Liver (tissue), 9 donors: ENCODE measurements around the gene PAPPA. TPM values are rescaled to one million over a fixed set of nuclear protein-coding genes. Genes with fewer than 3 reads are reported as not detected.

Source experiments
- DNase-seq: peaks from one replicate; pipeline ENCODE4 v3.0.0-alpha.2; 2017; ENCODE audit warnings: low spot score
- H3K27ac ChIP-seq, 2 donors: one replicate each; pipeline ENCODE4 v1.7.0; 2013; ENCODE audit warnings: inconsistent platforms in 2 of 2, low read length in 2 of 2, control low read depth in 1 of 2, low read depth in 1 of 2, mild to moderate bottlenecking in 1 of 2
- H3K27me3 ChIP-seq, 4 donors: one replicate each; pipeline versions ENCODE4 v1.6.1 to v1.7.0; 2013; ENCODE audit warnings: low read length in 3 of 4, inconsistent platforms in 1 of 4, mild to moderate bottlenecking in 1 of 4, moderate library complexity in 1 of 4; ENCODE audit not compliant: control insufficient read depth in 4 of 4, insufficient read depth in 4 of 4
- H3K36me3 ChIP-seq, 4 donors: one replicate each; pipeline versions ENCODE4 v1.6.1 to v1.7.0; 2013; ENCODE audit warnings: low read length in 3 of 4, mild to moderate bottlenecking in 3 of 4, low read depth in 1 of 4, moderate library complexity in 1 of 4; ENCODE audit not compliant: control insufficient read depth in 4 of 4, insufficient read depth in 3 of 4
- H3K4me1 ChIP-seq, 4 donors: one replicate each; pipeline versions ENCODE4 v1.6.1 to v1.7.0; 2013; ENCODE audit warnings: low read length in 3 of 4, mild to moderate bottlenecking in 3 of 4, moderate library complexity in 1 of 4; ENCODE audit not compliant: control insufficient read depth in 4 of 4, insufficient read depth in 4 of 4
- H3K4me3 ChIP-seq, 3 donors: one replicate each; pipeline versions ENCODE4 v1.6.1 to v1.7.0; 2013; ENCODE audit warnings: low read length in 3 of 3, control low read depth in 1 of 3, low read depth in 1 of 3, mild to moderate bottlenecking in 1 of 3
- H3K9ac ChIP-seq, 2 donors: one replicate each; pipeline ENCODE4 v1.7.0; 2013; ENCODE audit warnings: low read length in 2 of 2, mild to moderate bottlenecking in 2 of 2, moderate library complexity in 2 of 2, control low read depth in 1 of 2, low read depth in 1 of 2
- H3K9me3 ChIP-seq, 4 donors: one replicate each; pipeline versions ENCODE4 v1.6.1 to v1.7.0; 2013; ENCODE audit warnings: low read length in 3 of 4; ENCODE audit not compliant: control insufficient read depth in 4 of 4
- EGR1 ChIP-seq, 2 donors: IDR thresholded peaks; 2 replicates each; pipeline ENCODE4 v1.6.1; 2016 to 2018; ENCODE audit warnings: antibody characterized with exemption in 2 of 2, low read depth in 2 of 2
- FOXA1 ChIP-seq: IDR thresholded peaks from 2 replicates; pipeline ENCODE4 v1.6.1; 2016; ENCODE audit warnings: antibody characterized with exemption
- FOXA2 ChIP-seq: IDR thresholded peaks from 2 replicates; pipeline ENCODE4 v1.6.1; 2016; ENCODE audit warnings: antibody characterized with exemption
- GABPA ChIP-seq, 2 donors: IDR thresholded peaks in 1 of 2; conservative IDR thresholded peaks in 1 of 2; 2 replicates each; pipeline ENCODE4 v1.6.1; 2016; ENCODE audit warnings: antibody characterized with exemption in 2 of 2, mild to moderate bottlenecking in 1 of 2, moderate library complexity in 1 of 2
- HNF4A ChIP-seq, 2 donors: conservative IDR thresholded peaks; 2 replicates each; pipeline ENCODE4 v1.6.1; 2016; ENCODE audit warnings: antibody characterized with exemption in 2 of 2, mild to moderate bottlenecking in 2 of 2
- HNF4G ChIP-seq: IDR thresholded peaks from 2 replicates; pipeline ENCODE4 v1.6.1; 2016; ENCODE audit warnings: antibody characterized with exemption
- JUND ChIP-seq, 2 donors: IDR thresholded peaks; 2 replicates each; pipeline ENCODE4 v1.6.1; 2016; ENCODE audit warnings: antibody characterized with exemption in 2 of 2
- NR2F2 ChIP-seq: IDR thresholded peaks from 2 replicates; pipeline ENCODE4 v1.6.1; 2016; ENCODE audit warnings: antibody characterized with exemption
- RAD21 ChIP-seq, 2 donors: IDR thresholded peaks; 2 replicates each; pipeline ENCODE4 v1.6.1; 2016; ENCODE audit warnings: antibody characterized with exemption in 2 of 2, mild to moderate bottlenecking in 2 of 2
- RXRA ChIP-seq, 2 donors: IDR thresholded peaks; 2 replicates each; pipeline ENCODE4 v1.6.1; 2017 to 2018; ENCODE audit warnings: antibody characterized with exemption in 2 of 2, mild to moderate bottlenecking in 1 of 2
- SP1 ChIP-seq: IDR thresholded peaks from 2 replicates; pipeline ENCODE4 v1.6.1; 2018; ENCODE audit warnings: antibody characterized with exemption, mild to moderate bottlenecking
- TAF1 ChIP-seq: conservative IDR thresholded peaks from 2 replicates; pipeline ENCODE4 v1.6.1; 2016; ENCODE audit warnings: antibody characterized with exemption, mild to moderate bottlenecking
- YY1 ChIP-seq: IDR thresholded peaks from 2 replicates; pipeline ENCODE4 v1.6.1; 2016; ENCODE audit warnings: antibody characterized with exemption, mild to moderate bottlenecking
- WGBS: extraction: QIAGEN DNeasy Blood & Tissue Kit; methylation state at CpG from one replicate; pipeline ENCODE4 v1.1.7; 2013; 5-methylcytosine and 5-hydroxymethylcytosine counted together
- polyA plus RNA-seq, 2 donors: library from polyadenylated mRNA; stranded (reverse) in 1 of 2; unstranded in 1 of 2; fragments of 200-250 nt in 1 of 2; fragments of >200 nt in 1 of 2; fragmentation: Nextera tagmentation in 1 of 2; extraction: Ambion mirVana in 1 of 2; gene quantifications; one replicate each; pipeline versions ENCODE4 v1.2.1 to v1.2.3, GENCODE V29; 2013 to 2015
- total RNA-seq, 2 donors: library from RNA; depleted of rRNA; stranded (reverse); fragments of >200 nt; gene quantifications; one replicate each; pipeline ENCODE4 v1.2.3, GENCODE V29; 2014
- TF ChIP-seq, protein P1 (sequence below): fragments of 150-350 bp; IDR thresholded peaks from 2 replicates; pipeline ENCODE4 v1.5.1; 2017; ENCODE audit warnings: improper control_type of control experiment, low read depth, low read length; ENCODE audit not compliant: missing input control
- TF ChIP-seq, protein P2 (sequence below): IDR thresholded peaks from 2 replicates; pipeline ENCODE4 v1.6.1; 2016; ENCODE audit warnings: antibody characterized with exemption
- TF ChIP-seq, protein P3 (sequence below): IDR thresholded peaks from 2 replicates; pipeline ENCODE4 v1.6.1; 2016; ENCODE audit warnings: antibody characterized with exemption
- TF ChIP-seq, protein P4 (sequence below): IDR thresholded peaks from 2 replicates; pipeline ENCODE4 v1.6.1; 2016; ENCODE audit warnings: antibody characterized with exemption, mild to moderate bottlenecking
- TF ChIP-seq, protein P5 (sequence below): IDR thresholded peaks from 2 replicates; pipeline ENCODE4 v1.6.1; 2016; ENCODE audit warnings: antibody characterized with exemption
- donor health status: healthy.
- donor health status: healthy.
- donor health status: healthy.
- donor health status: healthy.
- donor health status: healthy.

Gene PAPPA
- total and polyA plus RNA-seq, 4 donors = 0.03 to 0.33 (median 0.20) TPM

DNA sequence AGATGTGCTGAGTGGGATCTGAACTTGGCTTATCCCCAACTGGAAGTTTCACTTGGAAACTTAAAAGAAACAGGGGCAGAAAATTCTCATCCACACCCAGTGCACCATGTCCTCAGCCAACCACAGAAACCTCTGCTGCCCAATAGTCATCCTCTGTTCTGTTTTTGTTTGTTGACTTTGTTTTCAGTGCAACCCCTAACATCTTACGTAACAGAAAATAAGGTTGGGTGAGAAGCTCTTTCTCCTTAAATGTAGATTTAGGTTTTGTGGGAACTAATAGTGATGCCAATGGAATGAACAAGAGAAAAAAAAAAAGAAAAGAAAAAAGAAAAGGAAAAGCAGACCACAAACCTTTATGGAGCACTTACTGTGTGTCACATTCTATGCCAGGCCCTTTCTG, 262.8 kb downstream of the PAPPA start:
- TF ChIP-seq RAD21 (IDR thresholded peaks at IDR 0.05) (no peak), JUND (IDR thresholded peaks at IDR 0.05) (no peak), FOXA2 (no peak), HNF4A (conservative IDR thresholded peaks at IDR 0.05) (no peak), YY1 (no peak), FOXA1 (no peak), HNF4G (no peak)
- TF ChIP-seq, protein P1, sequence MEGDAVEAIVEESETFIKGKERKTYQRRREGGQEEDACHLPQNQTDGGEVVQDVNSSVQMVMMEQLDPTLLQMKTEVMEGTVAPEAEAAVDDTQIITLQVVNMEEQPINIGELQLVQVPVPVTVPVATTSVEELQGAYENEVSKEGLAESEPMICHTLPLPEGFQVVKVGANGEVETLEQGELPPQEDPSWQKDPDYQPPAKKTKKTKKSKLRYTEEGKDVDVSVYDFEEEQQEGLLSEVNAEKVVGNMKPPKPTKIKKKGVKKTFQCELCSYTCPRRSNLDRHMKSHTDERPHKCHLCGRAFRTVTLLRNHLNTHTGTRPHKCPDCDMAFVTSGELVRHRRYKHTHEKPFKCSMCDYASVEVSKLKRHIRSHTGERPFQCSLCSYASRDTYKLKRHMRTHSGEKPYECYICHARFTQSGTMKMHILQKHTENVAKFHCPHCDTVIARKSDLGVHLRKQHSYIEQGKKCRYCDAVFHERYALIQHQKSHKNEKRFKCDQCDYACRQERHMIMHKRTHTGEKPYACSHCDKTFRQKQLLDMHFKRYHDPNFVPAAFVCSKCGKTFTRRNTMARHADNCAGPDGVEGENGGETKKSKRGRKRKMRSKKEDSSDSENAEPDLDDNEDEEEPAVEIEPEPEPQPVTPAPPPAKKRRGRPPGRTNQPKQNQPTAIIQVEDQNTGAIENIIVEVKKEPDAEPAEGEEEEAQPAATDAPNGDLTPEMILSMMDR = no peak
- H3K4me1 ChIP-seq = no peaks in the 10 kb centered on the region
- DNase-seq = no peak
- no peaks in the 10 kb centered on the region for H3K27me3 ChIP-seq
- no peak overlapping the region for H3K27ac ChIP-seq
- no peak overlapping the region for H3K4me3 ChIP-seq
- H3K36me3 ChIP-seq = no peaks in the 10 kb centered on the region
- H3K9ac ChIP-seq = no peak overlapping the region
- WGBS = 95% methylated on average over 1 of the region's 1 CpG
- no peaks in the 10 kb centered on the region for H3K9me3 ChIP-seq

DNA sequence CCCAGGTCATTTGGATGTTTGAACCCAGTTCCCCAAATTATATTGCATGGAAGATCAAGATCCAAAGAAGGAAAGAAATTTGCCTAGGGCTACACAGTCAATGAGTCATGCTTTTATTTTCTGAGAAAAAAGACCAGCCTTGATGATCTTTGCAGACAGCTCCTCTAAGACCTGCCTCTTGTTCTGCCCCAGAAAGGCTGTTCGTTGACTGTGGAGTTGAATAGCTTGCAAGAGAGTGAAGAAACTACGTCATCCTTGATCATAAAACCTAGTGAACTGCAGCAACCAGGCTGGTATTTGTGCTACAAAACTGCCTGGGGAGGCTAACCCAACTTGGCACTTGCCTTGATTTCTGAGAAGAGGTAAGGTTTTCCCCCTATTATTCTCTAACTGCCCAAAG, 263.9 kb downstream of the PAPPA start:
- Histone ChIP-seq H3K27ac (no peak overlapping the region), H3K4me3 (no peak overlapping the region), H3K9ac (no peak overlapping the region), H3K36me3 (no peaks in the 10 kb centered on the region), H3K9me3 (no peaks in the 10 kb centered on the region), H3K27me3 (no peaks in the 10 kb centered on the region), H3K4me1 (no peaks in the 10 kb centered on the region)
- WGBS = 92% methylated on average over 2 of the region's 2 CpGs
- TF ChIP-seq FOXA2 (no peak), SP1 (no peak), NR2F2 (no peak), HNF4A (conservative IDR thresholded peaks at IDR 0.05) (no peak), RXRA (IDR thresholded peaks at IDR 0.05) (no peak), EGR1 (IDR thresholded peaks at IDR 0.05; ENCODE audit: low read depth in 2 of 2) (no peak), GABPA (IDR thresholded peaks at IDR 0.05 in 1 of 2, conservative IDR thresholded peaks at IDR 0.05 in 1 of 2) (no peak), RAD21 (IDR thresholded peaks at IDR 0.05) (no peak), TAF1 (no peak), YY1 (no peak), FOXA1 (no peak), JUND (IDR thresholded peaks at IDR 0.05) (no peak), HNF4G (no peak)
- TF ChIP-seq, protein P1 = no peak
- TF ChIP-seq, protein P2, sequence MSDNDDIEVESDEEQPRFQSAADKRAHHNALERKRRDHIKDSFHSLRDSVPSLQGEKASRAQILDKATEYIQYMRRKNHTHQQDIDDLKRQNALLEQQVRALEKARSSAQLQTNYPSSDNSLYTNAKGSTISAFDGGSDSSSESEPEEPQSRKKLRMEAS = no peak
- TF ChIP-seq, protein P3, sequence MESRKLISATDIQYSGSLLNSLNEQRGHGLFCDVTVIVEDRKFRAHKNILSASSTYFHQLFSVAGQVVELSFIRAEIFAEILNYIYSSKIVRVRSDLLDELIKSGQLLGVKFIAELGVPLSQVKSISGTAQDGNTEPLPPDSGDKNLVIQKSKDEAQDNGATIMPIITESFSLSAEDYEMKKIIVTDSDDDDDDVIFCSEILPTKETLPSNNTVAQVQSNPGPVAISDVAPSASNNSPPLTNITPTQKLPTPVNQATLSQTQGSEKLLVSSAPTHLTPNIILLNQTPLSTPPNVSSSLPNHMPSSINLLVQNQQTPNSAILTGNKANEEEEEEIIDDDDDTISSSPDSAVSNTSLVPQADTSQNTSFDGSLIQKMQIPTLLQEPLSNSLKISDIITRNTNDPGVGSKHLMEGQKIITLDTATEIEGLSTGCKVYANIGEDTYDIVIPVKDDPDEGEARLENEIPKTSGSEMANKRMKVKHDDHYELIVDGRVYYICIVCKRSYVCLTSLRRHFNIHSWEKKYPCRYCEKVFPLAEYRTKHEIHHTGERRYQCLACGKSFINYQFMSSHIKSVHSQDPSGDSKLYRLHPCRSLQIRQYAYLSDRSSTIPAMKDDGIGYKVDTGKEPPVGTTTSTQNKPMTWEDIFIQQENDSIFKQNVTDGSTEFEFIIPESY = no peak
- TF ChIP-seq, protein P4, sequence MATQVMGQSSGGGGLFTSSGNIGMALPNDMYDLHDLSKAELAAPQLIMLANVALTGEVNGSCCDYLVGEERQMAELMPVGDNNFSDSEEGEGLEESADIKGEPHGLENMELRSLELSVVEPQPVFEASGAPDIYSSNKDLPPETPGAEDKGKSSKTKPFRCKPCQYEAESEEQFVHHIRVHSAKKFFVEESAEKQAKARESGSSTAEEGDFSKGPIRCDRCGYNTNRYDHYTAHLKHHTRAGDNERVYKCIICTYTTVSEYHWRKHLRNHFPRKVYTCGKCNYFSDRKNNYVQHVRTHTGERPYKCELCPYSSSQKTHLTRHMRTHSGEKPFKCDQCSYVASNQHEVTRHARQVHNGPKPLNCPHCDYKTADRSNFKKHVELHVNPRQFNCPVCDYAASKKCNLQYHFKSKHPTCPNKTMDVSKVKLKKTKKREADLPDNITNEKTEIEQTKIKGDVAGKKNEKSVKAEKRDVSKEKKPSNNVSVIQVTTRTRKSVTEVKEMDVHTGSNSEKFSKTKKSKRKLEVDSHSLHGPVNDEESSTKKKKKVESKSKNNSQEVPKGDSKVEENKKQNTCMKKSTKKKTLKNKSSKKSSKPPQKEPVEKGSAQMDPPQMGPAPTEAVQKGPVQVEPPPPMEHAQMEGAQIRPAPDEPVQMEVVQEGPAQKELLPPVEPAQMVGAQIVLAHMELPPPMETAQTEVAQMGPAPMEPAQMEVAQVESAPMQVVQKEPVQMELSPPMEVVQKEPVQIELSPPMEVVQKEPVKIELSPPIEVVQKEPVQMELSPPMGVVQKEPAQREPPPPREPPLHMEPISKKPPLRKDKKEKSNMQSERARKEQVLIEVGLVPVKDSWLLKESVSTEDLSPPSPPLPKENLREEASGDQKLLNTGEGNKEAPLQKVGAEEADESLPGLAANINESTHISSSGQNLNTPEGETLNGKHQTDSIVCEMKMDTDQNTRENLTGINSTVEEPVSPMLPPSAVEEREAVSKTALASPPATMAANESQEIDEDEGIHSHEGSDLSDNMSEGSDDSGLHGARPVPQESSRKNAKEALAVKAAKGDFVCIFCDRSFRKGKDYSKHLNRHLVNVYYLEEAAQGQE = no peak
- TF ChIP-seq, protein P5, sequence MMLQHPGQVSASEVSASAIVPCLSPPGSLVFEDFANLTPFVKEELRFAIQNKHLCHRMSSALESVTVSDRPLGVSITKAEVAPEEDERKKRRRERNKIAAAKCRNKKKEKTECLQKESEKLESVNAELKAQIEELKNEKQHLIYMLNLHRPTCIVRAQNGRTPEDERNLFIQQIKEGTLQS = no peak
- no peak for DNase-seq
